ENCODE results near the gene APLP1. TPM values are rescaled to one million over a fixed set of nuclear protein-coding genes. Genes with fewer than 3 reads are reported as not detected.
"Not testable (repeated sequence)": the region's sequence is repeated elsewhere in the genome, so short reads cannot be mapped to it uniquely, and the experiment has no call there.

Gene APLP1
- total and polyA plus RNA-seq, 5 donors, result 18.0 to 33.2 (median 21.4) TPM

GRCh38 chr19:35869327-35870123, 1.2 kb downstream of the APLP1 start:
- intact Hi-C loops (cut with DNase I), result no loop called here
- WGBS, result 1% methylated on average over 51 of the region's 51 CpGs
- no peak overlapping the region for H3K27ac ChIP-seq (ENCODE audit: low read length)
- peak; percentile 71 to 80 for ATAC-seq
- no peaks in the 10 kb centered on the region for H3K4me1 ChIP-seq (ENCODE audit: control insufficient read depth, insufficient read depth, low read length)
- DNase-seq, result peak; percentile 73 to 90 (median 88)
- H3K4me3 ChIP-seq (ENCODE audit: low read length), result peak overlapping the region; percentile 73
- no peaks in the 10 kb centered on the region for H3K27me3 ChIP-seq (ENCODE audit: control insufficient read depth, insufficient read depth)
- no peaks in the 10 kb centered on the region for H3K9me3 ChIP-seq (ENCODE audit: control insufficient read depth, low read length)

DNA sequence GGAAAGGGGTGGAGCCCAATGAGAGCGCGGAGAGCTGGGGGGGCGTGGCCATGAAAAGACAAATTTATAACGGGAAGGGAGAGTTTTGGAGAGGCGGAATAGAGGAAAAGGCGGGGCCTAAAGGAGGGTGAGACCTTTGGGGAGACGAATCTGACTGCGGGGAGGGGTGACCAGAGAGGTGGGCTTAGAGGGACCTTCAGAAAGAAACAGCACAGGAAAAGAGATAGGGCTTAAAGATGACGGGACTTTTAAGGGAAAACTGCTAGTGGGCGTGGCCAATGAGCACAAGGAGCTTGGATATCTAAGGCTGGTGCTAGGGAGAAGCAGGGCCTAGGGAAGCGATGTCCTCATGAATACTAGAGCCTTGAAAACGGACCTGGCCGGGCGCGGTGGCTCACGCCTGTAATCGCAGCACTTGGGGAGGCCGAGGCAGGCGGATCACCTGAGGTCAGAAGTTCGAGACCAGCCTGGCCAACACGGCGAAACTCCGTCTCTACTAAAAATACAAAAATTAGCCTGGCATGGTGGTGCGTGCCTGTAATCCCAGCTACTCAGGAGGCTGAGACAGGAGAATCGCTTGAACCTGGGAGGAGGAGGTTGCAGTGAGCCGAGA, 1.9 kb downstream of the APLP1 start:
- H3K4me3 ChIP-seq (ENCODE audit: low read length); H3K27me3 ChIP-seq (ENCODE audit: control insufficient read depth, insufficient read depth); H3K4me1 ChIP-seq (ENCODE audit: control insufficient read depth, insufficient read depth, low read length); H3K27ac ChIP-seq (ENCODE audit: low read length); H3K9me3 ChIP-seq (ENCODE audit: control insufficient read depth, low read length); intact Hi-C loops (cut with DNase I): not testable (repeated sequence)
- ATAC-seq (peak in 1 of 2 donors; percentile 5), DNase-seq (peak in 2 of 3 donors; percentile 30 to 60)
- 40% methylated on average over 26 of the region's 26 CpGs for WGBS

GRCh38 chr19:35870798-35871197, 2.4 kb downstream of the APLP1 start:
- DNase-seq (peak in 1 of 3 donors; percentile 5), ATAC-seq (no peak)
- no peak overlapping the region for H3K4me3 ChIP-seq (ENCODE audit: low read length)
- H3K9me3 ChIP-seq (ENCODE audit: control insufficient read depth, low read length), result no peaks in the 10 kb centered on the region
- H3K27ac ChIP-seq (ENCODE audit: low read length), result no peak overlapping the region
- intact Hi-C loops (cut with DNase I), result no loop called here
- WGBS, result 80% methylated on average over 12 of the region's 12 CpGs
- no peaks in the 10 kb centered on the region for H3K27me3 ChIP-seq (ENCODE audit: control insufficient read depth, insufficient read depth)
- no peaks in the 10 kb centered on the region for H3K4me1 ChIP-seq (ENCODE audit: control insufficient read depth, insufficient read depth, low read length)

DNA sequence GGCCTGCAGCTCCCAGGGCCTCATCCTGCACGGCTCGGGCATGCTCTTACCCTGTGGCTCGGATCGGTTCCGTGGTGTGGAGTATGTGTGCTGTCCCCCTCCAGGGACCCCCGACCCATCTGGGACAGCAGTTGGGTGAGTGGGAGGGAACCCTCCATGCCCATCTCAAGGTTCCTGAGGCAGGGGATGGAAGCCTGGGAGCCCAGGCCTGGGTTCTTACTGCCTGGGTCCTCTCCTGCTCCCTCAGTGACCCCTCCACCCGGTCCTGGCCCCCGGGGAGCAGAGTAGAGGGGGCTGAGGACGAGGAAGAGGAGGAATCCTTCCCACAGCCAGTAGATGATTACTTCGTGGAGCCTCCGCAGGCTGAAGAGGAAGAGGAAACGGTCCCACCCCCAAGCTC, 3.2 kb downstream of the APLP1 start:
- H3K4me3 ChIP-seq (ENCODE audit: low read length), result no peak overlapping the region
- no peaks in the 10 kb centered on the region for H3K4me1 ChIP-seq (ENCODE audit: control insufficient read depth, insufficient read depth, low read length)
- ATAC-seq (no peak), DNase-seq (peak in 1 of 3 donors; percentile 34)
- no peaks in the 10 kb centered on the region for H3K9me3 ChIP-seq (ENCODE audit: control insufficient read depth, low read length)
- intact Hi-C loops (cut with DNase I), result no loop called here
- H3K27ac ChIP-seq (ENCODE audit: low read length), result no peak overlapping the region
- WGBS, result 80% methylated on average over 12 of the region's 12 CpGs
- H3K27me3 ChIP-seq (ENCODE audit: control insufficient read depth, insufficient read depth), result no peaks in the 10 kb centered on the region

DNA sequence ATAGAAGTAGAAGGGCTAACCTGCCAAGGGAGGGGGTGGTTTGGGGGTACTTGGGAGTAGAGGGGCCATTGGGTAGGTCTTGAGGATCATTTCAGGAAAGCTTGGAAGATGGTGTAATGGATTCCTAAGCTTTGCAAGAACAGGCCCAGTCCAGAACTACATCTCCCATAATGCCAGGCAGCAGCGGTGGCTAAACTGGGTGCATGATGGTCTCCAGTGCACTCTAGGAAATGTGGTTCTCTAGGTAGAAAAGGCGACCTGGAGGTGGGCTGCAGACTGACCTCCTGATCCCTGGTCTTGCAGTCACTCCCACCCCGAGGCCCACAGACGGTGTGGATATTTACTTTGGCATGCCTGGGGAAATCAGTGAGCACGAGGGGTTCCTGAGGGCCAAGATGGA, 3.8 kb downstream of the APLP1 start:
- ATAC-seq (no peak), DNase-seq (peak in 2 of 3 donors; percentile 12 to 13)
- 79% methylated on average over 5 of the region's 5 CpGs for WGBS
- intact Hi-C loops (cut with DNase I), result no loop called here
- no peaks in the 10 kb centered on the region for H3K9me3 ChIP-seq (ENCODE audit: control insufficient read depth, low read length)
- no peak overlapping the region for H3K27ac ChIP-seq (ENCODE audit: low read length)
- no peak overlapping the region for H3K4me3 ChIP-seq (ENCODE audit: low read length)
- no peaks in the 10 kb centered on the region for H3K27me3 ChIP-seq (ENCODE audit: control insufficient read depth, insufficient read depth)
- H3K4me1 ChIP-seq (ENCODE audit: control insufficient read depth, insufficient read depth, low read length), result no peaks in the 10 kb centered on the region

- Histone ChIP-seq H3K4me3 (ENCODE audit: low read length) (no peak overlapping the region), H3K27me3 (ENCODE audit: control insufficient read depth, insufficient read depth) (no peaks in the 10 kb centered on the region), H3K4me1 (ENCODE audit: control insufficient read depth, insufficient read depth, low read length) (no peaks in the 10 kb centered on the region), H3K9me3 (ENCODE audit: control insufficient read depth, low read length) (no peaks in the 10 kb centered on the region), H3K27ac (ENCODE audit: low read length) (no peak overlapping the region)
- WGBS, result 93% methylated on average over 32 of the region's 32 CpGs
- DNase-seq (peak in 2 of 3 donors; percentile 34 to 51), ATAC-seq (no peak)
- intact Hi-C loops (cut with DNase I), result no loop called here
Observed at GRCh38 chr19:35874392-35874930, 6.1 kb downstream of the APLP1 start.

- DNase-seq (peak in 2 of 3 donors; percentile 35 to 44), ATAC-seq (peak in 1 of 2 donors; percentile 7)
- 58% methylated on average over 23 of the region's 23 CpGs for WGBS
- no peaks in the 10 kb centered on the region for H3K4me1 ChIP-seq (ENCODE audit: control insufficient read depth, insufficient read depth, low read length)
- no peak overlapping the region for H3K27ac ChIP-seq (ENCODE audit: low read length)
- intact Hi-C loops (cut with DNase I), result no loop called here
- H3K4me3 ChIP-seq (ENCODE audit: low read length), result no peak overlapping the region
- H3K27me3 ChIP-seq (ENCODE audit: control insufficient read depth, insufficient read depth), result no peaks in the 10 kb centered on the region
- H3K9me3 ChIP-seq (ENCODE audit: control insufficient read depth, low read length), result no peaks in the 10 kb centered on the region
Observed at GRCh38 chr19:35879068-35879467, 10.7 kb downstream of the APLP1 start.

- Histone ChIP-seq H3K9me3 (ENCODE audit: control insufficient read depth, low read length) (no peaks in the 10 kb centered on the region), H3K4me1 (ENCODE audit: control insufficient read depth, insufficient read depth, low read length) (no peaks in the 10 kb centered on the region), H3K27me3 (ENCODE audit: control insufficient read depth, insufficient read depth) (no peaks in the 10 kb centered on the region), H3K27ac (ENCODE audit: low read length) (no peak overlapping the region), H3K4me3 (ENCODE audit: low read length) (no peak overlapping the region)
- DNase-seq (peak; percentile 95 to 97 (median 97)), ATAC-seq (peak; percentile 94 to 95)
- intact Hi-C loops (cut with DNase I), result loop anchor here in 3 of 4 donors (5.0 to 10.0 kb wide), 2 partner anchors 52 to 55 kb away; partner anchors contain the start of gene LRFN3 (in 1 of the 3)
- WGBS, result 2% methylated on average over 28 of the region's 28 CpGs
Observed at GRCh38 chr19:35879770-35880317, 11.5 kb downstream of the APLP1 start.

DNA sequence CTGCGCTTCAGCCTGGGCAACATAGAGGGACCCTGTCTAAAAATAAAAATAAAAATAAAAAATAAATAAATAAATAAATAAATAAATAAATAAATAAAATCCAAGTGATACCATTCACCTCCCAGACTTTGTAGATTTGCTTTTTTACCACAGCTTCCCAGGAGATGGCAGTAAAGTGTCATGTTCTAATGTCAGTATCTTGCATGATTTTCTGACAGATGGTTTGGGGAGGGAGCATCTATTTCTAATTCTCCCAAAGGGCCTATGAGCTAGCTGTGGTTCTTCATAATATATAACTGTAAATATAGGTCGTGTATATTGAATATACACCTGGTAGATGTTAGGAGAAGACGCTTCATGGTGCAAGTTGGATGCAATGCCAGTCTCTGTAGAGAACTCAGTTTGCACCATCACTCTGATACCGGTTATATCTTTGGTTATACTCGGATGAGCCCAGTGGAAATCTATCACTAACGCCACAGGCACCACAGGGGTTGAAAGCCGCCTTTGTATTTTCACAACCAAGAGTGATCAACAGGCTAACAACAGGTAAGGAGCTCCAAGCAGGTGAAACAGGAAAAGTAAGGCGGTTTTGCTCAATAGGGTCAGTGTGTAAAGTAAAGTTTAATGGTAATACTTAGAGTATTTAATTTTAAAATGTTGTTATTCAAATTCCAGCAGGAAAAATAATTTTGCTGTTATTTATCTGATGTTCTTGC, 13.9 kb downstream of the APLP1 start:
- intact Hi-C loops (cut with DNase I), result loop anchor here in 3 of 4 donors (5.0 to 10.0 kb wide), 2 partner anchors 50 to 53 kb away; partner anchors contain the start of gene LRFN3 (in 1 of the 3)
- WGBS, result 19% methylated on average over 8 of the region's 8 CpGs
- DNase-seq (no peak), ATAC-seq (no peak)
- Histone ChIP-seq H3K27me3 (ENCODE audit: control insufficient read depth, insufficient read depth) (no peaks in the 10 kb centered on the region), H3K9me3 (ENCODE audit: control insufficient read depth, low read length) (no peaks in the 10 kb centered on the region), H3K4me1 (ENCODE audit: control insufficient read depth, insufficient read depth, low read length) (no peaks in the 10 kb centered on the region), H3K4me3 (ENCODE audit: low read length) (no peak overlapping the region), H3K27ac (ENCODE audit: low read length) (no peak overlapping the region)

- Histone ChIP-seq H3K27me3 (ENCODE audit: control insufficient read depth, insufficient read depth) (no peaks in the 10 kb centered on the region), H3K4me3 (ENCODE audit: low read length) (no peak overlapping the region), H3K9me3 (ENCODE audit: control insufficient read depth, low read length) (no peaks in the 10 kb centered on the region), H3K27ac (ENCODE audit: low read length) (no peak overlapping the region), H3K4me1 (ENCODE audit: control insufficient read depth, insufficient read depth, low read length) (no peaks in the 10 kb centered on the region)
- ATAC-seq (no peak), DNase-seq (no peak)
- WGBS, result 70% methylated on average over 2 of the region's 2 CpGs
- intact Hi-C loops (cut with DNase I), result loop anchor here in 3 of 4 donors (5.0 to 10.0 kb wide), 2 partner anchors 48 to 51 kb away; partner anchors contain the start of gene LRFN3 (in 1 of the 3)
Observed at GRCh38 chr19:35883882-35884281, 15.5 kb downstream of the APLP1 start.

Data from right cardiac atrium (tissue), 5 donors.